GM18526 (cell line): ENCODE measurements around the gene NPAS2.

ENCODE experiments used
- POLR2A ChIP-seq: IDR thresholded peaks from 3 replicates; pipeline ENCODE4 v1.6.1; 2011; ENCODE audit not compliant: insufficient read length; ENCODE audit errors: extremely low read depth

The NPAS2 gene

DNA sequence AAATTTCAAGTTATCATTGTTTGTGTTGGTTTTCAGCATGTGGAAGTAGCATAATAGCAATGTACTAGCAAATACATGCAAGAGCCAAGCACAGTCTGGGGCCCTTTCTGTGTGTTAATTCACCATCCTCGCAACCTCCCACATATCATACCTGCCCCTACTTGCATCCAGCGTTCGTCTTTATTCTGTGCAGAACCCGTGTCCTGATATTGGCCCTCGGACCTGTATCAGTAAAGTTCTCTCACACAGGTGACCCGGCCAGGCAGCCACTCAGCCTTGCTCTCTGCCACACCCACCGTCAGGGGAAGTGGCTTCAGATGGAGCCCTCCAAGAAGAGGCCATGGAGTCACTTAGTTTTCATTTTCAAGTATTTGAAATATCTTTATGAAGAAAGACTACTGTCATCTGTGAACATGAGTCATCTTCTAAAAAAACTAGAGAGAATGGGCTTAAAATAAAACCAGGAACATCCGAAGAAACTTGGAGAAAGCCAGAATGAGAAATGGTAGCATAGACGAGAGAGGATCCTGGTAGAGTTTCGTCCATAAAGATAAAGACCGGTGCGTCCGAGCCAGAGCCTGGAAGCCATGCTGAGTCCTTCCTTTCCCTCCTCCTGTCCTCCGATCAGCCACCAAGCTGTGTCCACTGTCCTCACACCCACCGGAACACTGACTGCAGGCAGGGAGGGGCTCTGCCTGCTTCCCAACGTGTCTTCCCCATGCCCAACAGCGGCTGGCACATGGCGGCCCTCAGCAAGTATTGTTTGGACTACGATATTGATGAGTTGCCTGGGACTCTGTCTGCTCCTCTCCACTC is 124.9 kb downstream of the NPAS2 start:
- TF ChIP-seq POLR2A = no peak

DNA sequence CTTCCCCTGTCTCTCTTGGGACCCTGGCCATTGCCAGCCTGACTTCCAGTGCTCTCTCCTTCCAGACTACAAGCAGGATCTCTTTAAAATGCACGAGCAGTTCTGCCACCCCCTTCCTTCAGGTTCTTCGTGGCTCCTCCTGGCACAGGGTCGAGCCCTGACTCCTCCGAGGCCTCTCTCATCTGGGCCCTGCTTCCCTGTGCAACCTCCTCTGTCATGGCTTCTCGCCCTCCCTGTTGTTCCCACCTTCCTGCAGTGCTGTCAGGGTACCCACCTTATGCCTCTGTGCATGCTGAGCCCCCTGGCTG is 125.4 kb downstream of the NPAS2 start:
- no peak for TF ChIP-seq POLR2A

- TF ChIP-seq POLR2A = no peak
Measured at GRCh38 chr2:100945930-100946607, 126.1 kb downstream of the NPAS2 start.

DNA sequence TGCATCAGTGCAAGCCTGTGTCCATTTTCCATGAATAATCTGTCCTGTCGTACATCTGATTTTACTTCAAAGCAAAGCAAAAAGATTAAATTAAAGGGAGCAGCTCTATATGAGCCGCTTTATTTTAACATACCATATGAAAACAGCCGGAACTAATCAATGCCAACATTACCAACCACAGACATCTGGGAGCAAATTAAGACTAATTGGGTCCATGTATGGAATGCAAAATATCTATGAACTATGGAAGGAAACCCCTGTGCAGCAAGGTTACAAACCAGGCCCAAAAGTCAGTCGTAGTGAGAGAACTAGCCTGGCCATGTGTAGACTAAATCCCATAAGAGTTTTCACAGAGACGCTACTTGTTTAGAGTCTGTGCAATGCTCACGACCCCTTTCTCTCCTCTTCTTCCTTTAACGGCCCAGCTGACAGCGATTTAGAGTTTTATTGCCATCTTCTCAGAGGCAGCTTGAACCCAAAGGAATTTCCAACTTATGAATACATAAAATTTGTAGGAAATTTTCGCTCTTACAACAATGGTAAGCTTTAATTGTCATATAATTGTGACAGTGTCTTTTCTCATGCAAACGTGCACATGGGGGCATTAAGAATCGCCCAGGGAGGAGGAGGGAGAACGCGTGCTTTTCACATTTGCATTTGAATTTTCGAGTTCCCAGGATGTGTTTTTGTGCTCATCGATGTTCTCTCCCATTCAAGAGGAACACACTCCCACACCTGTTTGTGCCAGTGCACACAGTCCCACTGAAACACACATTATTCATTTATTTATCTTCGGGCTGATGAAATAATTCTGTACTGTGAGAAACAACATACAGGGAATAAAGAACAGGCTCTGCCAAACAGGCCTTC is 129.2 kb downstream of the NPAS2 start:
- no peak for TF ChIP-seq POLR2A

- TF ChIP-seq POLR2A = no peak
Measured at GRCh38 chr2:100952512-100952911, 132.6 kb downstream of the NPAS2 start.

- TF ChIP-seq POLR2A = no peak
Measured at GRCh38 chr2:100953406-100954043, 133.6 kb downstream of the NPAS2 start.

GRCh38 chr2:100954044-100954420 is 134.1 kb downstream of the NPAS2 start:
- TF ChIP-seq POLR2A = no peak

DNA sequence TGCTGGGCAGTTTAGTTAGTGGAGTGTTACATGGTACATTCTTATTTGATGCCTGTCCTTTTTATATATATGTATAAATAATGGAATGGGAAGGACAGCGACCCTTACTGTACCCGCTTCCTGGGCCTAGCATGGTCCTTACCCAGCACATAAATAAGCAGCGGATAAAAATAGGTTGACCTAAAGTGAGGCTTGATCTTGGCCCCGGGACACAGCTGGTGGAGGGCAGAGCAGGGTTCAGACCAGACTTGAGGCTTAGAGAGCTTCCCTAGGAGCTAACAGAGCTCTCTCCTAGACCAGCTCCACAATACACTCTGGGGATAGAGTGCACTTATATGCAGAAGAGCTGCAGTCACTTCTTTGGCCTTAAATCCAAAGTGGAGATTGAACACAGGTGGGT is 135.3 kb downstream of the NPAS2 start:
- TF ChIP-seq POLR2A = no peak

DNA sequence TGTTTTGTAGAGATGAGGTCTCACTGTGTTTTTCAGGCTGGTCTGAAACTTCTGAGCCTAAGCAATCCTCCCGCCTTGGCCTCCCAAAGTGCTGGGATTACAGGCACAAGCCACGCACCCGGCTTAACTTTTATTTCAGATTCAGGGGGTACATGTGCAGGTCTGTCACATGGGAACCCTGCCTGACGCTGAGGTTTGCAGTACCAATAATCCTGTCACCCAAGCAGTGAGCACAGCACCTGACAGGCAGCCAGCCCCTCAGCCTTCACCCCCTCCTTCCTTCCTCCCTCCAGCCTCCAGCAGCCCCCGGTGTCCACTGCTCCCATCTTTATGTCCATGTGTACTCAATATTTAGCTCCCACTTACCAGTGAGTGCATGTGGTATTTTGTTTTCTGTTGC is 136.1 kb downstream of the NPAS2 start:
- TF ChIP-seq POLR2A = no peak

DNA sequence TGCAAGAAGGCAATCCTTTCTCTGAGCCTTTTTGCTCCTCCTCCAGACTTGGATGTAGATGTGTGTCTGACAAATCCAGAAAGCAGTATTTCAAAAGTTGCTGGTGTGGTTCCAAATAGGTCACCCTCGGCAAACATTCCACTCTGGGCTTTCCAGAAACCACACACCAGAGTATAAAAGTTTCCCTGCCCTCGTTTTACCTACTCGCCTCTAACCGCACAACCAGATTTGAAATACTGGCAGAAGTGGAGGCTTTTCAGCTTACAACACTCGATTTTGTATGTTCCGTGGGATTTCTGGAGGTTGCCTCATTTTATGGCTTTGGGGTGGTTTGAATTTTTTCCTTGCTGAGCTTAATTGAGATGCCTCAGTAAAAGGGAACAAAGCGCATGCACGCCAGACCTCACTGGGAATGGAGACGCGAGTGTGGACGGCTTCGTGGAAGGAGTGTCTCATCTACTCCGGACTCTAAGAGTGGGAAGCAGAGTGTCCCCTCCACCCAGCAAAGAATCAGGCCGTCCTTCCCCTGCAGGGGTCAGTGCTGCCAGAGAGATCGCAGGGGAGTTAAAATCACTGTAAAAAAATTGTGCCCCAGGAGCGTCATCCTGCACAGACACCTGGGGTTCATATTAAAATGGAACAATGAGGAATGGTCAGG is 138.2 kb downstream of the NPAS2 start:
- TF ChIP-seq POLR2A = no peak

- no peak for TF ChIP-seq POLR2A
Measured at GRCh38 chr2:100959225-100959880, 139.4 kb downstream of the NPAS2 start.

DNA sequence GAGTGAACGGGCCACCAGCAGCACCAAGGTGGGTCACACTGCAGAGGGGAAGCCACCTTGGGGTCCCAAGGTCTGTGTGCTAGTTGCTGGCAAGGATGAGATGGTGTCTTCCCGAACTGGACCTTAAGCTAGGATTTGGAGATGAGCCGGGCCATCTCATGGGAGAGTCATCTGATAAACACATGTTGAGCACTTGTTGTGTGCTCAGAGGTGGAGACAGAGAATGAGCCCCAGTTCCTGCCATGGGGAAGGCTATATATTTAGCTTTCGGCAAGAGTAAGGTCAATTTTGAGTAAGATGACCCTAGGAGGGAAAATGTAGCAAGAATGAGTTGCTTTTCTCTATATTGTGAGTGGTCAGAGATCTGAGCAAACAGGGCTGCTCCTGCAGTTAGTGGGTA is 140.7 kb downstream of the NPAS2 start:
- TF ChIP-seq POLR2A = no peak

GRCh38 chr2:100962366-100963025 is 142.6 kb downstream of the NPAS2 start:
- TF ChIP-seq POLR2A = no peak

GRCh38 chr2:100963026-100963375 is 143.1 kb downstream of the NPAS2 start:
- TF ChIP-seq POLR2A = no peak
